KBM-7 (cell line): ENCODE data around the gene ABCC10.
"Not testable (repeated sequence)": the region's sequence is repeated elsewhere in the genome, so short reads cannot be mapped to it uniquely, and the experiment has no call there.

Experiments
- DNase-seq: peaks from one replicate; pipeline ENCODE4 v3.0.0-alpha.2; 2015
- in situ Hi-C: fragments of 300-500 bp; cut with MboI; formaldehyde crosslinking; loops from 2 replicates; pipeline ENCODE4 v1.14.3; 2020; ENCODE audit warnings: low sequenced_read_pairs, low pct_unique_long_range_greater_than_20kb, mixed read lengths

ABCC10 gene

GRCh38 chr6:43407296-43407695, 20.0 kb upstream of the ABCC10 start:
- in situ Hi-C loops: no loop called here
- no peak for DNase-seq

GRCh38 chr6:43408259-43408658, 19.1 kb upstream of the ABCC10 start:
- in situ Hi-C loops: no loop called here
- DNase-seq: no peak

GRCh38 chr6:43410776-43411175, 16.6 kb upstream of the ABCC10 start:
- DNase-seq, in situ Hi-C loops: not testable (repeated sequence)

- DNase-seq: no peak
- in situ Hi-C loops: no loop called here
Measured at GRCh38 chr6:43412541-43412940, 14.8 kb upstream of the ABCC10 start.

- no peak for DNase-seq
- in situ Hi-C loops: no loop called here
Measured at GRCh38 chr6:43413002-43413401, 14.3 kb upstream of the ABCC10 start.

- in situ Hi-C loops, DNase-seq: not testable (repeated sequence)
Measured at GRCh38 chr6:43415275-43415674, 12.1 kb upstream of the ABCC10 start.

GRCh38 chr6:43416935-43417334, 10.4 kb upstream of the ABCC10 start:
- in situ Hi-C loops: no loop called here
- no peak for DNase-seq

- in situ Hi-C loops: no loop called here
- no peak for DNase-seq
Measured at GRCh38 chr6:43420012-43420709, 7.2 kb upstream of the ABCC10 start.

- DNase-seq: no peak
- in situ Hi-C loops: no loop called here
Measured at GRCh38 chr6:43421831-43422230, 5.5 kb upstream of the ABCC10 start.

GRCh38 chr6:43425083-43425482, 2.3 kb upstream of the ABCC10 start:
- in situ Hi-C loops, DNase-seq: not testable (repeated sequence)

GRCh38 chr6:43426928-43427405, 374 bp upstream of the ABCC10 start:
- in situ Hi-C loops: no loop called here
- DNase-seq: no peak

GRCh38 chr6:43428112-43428570, 800 bp downstream of the ABCC10 start:
- DNase-seq: no peak
- in situ Hi-C loops: no loop called here

- in situ Hi-C loops: no loop called here
- no peak for DNase-seq
Measured at GRCh38 chr6:43428874-43429273, 1.5 kb downstream of the ABCC10 start.

GRCh38 chr6:43432009-43432945, 4.9 kb downstream of the ABCC10 start:
- in situ Hi-C loops: no loop called here
- no peak for DNase-seq

- no peak for DNase-seq
- in situ Hi-C loops: no loop called here
Measured at GRCh38 chr6:43433148-43433547, 5.8 kb downstream of the ABCC10 start.

GRCh38 chr6:43434001-43434840, 6.9 kb downstream of the ABCC10 start:
- in situ Hi-C loops: no loop called here
- no peak for DNase-seq

GRCh38 chr6:43434943-43435342, 7.6 kb downstream of the ABCC10 start:
- in situ Hi-C loops: no loop called here
- DNase-seq: no peak

- DNase-seq: no peak
- in situ Hi-C loops: no loop called here
Measured at GRCh38 chr6:43435682-43436437, 8.5 kb downstream of the ABCC10 start.
